ENCODE results near the gene LRFN2. TPM values are rescaled to one million over a fixed set of nuclear protein-coding genes. Genes with fewer than 3 reads are reported as not detected.

Gene LRFN2
- total and polyA plus RNA-seq, 2 donors from 2014 or later: not detected

DNA sequence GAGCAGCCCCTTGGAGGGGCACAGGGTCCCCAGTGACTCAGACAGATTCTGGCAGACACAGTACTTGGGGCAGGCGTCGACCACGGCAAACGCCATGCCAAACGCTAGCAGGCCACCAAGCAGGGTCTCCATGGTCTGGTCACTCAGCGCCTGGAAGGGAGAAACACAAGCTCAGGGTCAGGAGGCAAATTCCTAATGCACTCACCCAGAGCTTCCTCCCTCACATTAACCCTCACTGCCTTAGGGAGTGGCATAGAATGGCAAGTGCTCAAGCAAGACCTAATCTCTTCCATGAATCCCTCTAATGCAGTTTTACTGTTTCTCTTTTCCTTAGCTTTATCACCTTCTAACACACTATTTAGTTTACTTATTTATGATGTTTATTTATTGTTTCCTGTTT lies 154.2 kb downstream of the LRFN2 start:
- Histone ChIP-seq H3K9me3 (ENCODE audit: control insufficient read depth in 2 of 3, insufficient read depth in 1 of 3, low read length in 3 of 3) (no peaks in the 10 kb centered on the region), H3K4me3 (ENCODE audit: low read length in 3 of 3) (no peak overlapping the region), H3K36me3 (ENCODE audit: control insufficient read depth in 2 of 3, insufficient read depth in 3 of 3, low read length in 3 of 3) (no peaks in the 10 kb centered on the region), H3K27ac (ENCODE audit: low read depth in 2 of 2, low read length in 2 of 2) (no peak overlapping the region), H3K9ac (ENCODE audit: low read length in 3 of 3) (no peak overlapping the region), H3K27me3 (ENCODE audit: control insufficient read depth, insufficient read depth, low read length) (no peaks in the 10 kb centered on the region), H3K4me1 (ENCODE audit: control insufficient read depth in 2 of 3, insufficient read depth in 2 of 3, low read depth in 1 of 3, low read length in 3 of 3) (no peaks in the 10 kb centered on the region)
- TF ChIP-seq, protein P1, sequence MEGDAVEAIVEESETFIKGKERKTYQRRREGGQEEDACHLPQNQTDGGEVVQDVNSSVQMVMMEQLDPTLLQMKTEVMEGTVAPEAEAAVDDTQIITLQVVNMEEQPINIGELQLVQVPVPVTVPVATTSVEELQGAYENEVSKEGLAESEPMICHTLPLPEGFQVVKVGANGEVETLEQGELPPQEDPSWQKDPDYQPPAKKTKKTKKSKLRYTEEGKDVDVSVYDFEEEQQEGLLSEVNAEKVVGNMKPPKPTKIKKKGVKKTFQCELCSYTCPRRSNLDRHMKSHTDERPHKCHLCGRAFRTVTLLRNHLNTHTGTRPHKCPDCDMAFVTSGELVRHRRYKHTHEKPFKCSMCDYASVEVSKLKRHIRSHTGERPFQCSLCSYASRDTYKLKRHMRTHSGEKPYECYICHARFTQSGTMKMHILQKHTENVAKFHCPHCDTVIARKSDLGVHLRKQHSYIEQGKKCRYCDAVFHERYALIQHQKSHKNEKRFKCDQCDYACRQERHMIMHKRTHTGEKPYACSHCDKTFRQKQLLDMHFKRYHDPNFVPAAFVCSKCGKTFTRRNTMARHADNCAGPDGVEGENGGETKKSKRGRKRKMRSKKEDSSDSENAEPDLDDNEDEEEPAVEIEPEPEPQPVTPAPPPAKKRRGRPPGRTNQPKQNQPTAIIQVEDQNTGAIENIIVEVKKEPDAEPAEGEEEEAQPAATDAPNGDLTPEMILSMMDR (IDR thresholded peaks at IDR 0.05; ENCODE audit: borderline replicate concordance, extremely low read depth, insufficient read depth): no peak
- intact Hi-C loops (cut with DNase I): no loop called here
- DNase-seq (peak in 3 of 5 donors; percentile 37 to 72 (median 58)), FAIRE-seq (no peak)

DNA sequence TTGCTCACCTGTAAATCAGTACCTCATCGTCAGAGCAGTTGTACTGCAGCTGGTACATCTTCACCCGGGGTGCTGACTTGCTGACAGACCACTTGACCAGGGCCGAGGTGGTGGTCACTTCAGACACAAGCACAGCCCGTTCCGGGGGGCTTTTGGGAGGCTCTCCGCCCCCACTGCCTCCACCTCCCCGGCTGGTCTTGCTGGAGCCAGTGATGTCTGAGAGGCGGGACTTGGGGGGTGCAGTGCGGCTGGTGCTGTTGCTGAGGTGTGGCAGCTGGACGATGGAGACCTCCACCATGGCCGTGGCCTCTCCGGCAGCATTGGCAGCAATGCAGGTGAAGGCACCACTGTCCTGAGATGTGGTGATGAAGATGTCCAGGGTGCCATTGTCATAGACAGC lies 155.5 kb downstream of the LRFN2 start:
- Histone ChIP-seq H3K9ac (ENCODE audit: low read length in 3 of 3) (no peak overlapping the region), H3K4me1 (ENCODE audit: control insufficient read depth in 2 of 3, insufficient read depth in 2 of 3, low read depth in 1 of 3, low read length in 3 of 3) (no peaks in the 10 kb centered on the region), H3K9me3 (ENCODE audit: control insufficient read depth in 2 of 3, insufficient read depth in 1 of 3, low read length in 3 of 3) (no peaks in the 10 kb centered on the region), H3K27me3 (ENCODE audit: control insufficient read depth, insufficient read depth, low read length) (no peaks in the 10 kb centered on the region), H3K4me3 (ENCODE audit: low read length in 3 of 3) (no peak overlapping the region), H3K36me3 (ENCODE audit: control insufficient read depth in 2 of 3, insufficient read depth in 3 of 3, low read length in 3 of 3) (no peaks in the 10 kb centered on the region), H3K27ac (ENCODE audit: low read depth in 2 of 2, low read length in 2 of 2) (no peak overlapping the region)
- TF ChIP-seq, protein P1 (IDR thresholded peaks at IDR 0.05; ENCODE audit: borderline replicate concordance, extremely low read depth, insufficient read depth): no peak
- intact Hi-C loops (cut with DNase I): no loop called here
- no peak for DNase-seq
- no peak for FAIRE-seq

DNA sequence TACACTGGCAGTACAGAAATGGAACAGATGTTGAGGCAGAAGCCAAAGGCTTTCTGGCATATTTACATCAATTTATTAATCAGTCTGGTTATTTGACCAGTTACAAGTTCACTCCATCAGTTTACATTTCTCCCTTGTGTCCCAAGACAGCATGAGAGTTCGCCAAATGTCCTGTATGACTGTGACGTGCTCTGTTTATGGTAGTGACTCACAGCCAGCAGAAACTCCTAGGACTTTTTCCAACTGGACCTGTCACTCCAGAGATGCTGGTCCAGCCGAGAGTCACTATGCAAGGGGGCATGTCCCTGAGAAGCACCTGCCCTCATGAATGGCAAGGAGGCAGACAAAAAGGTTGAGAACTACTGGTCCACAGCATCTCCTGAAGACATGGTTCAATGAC lies 160.0 kb downstream of the LRFN2 start:
- H3K27me3 ChIP-seq (ENCODE audit: control insufficient read depth, insufficient read depth, low read length): no peaks in the 10 kb centered on the region
- H3K4me3 ChIP-seq (ENCODE audit: low read length in 3 of 3): no peak overlapping the region
- no peaks in the 10 kb centered on the region for H3K9me3 ChIP-seq (ENCODE audit: control insufficient read depth in 2 of 3, insufficient read depth in 1 of 3, low read length in 3 of 3)
- no peak overlapping the region for H3K27ac ChIP-seq (ENCODE audit: low read depth in 2 of 2, low read length in 2 of 2)
- no peak overlapping the region for H3K9ac ChIP-seq (ENCODE audit: low read length in 3 of 3)
- H3K4me1 ChIP-seq (ENCODE audit: control insufficient read depth in 2 of 3, insufficient read depth in 2 of 3, low read depth in 1 of 3, low read length in 3 of 3): no peaks in the 10 kb centered on the region
- TF ChIP-seq, protein P1 (IDR thresholded peaks at IDR 0.05; ENCODE audit: borderline replicate concordance, extremely low read depth, insufficient read depth): no peak
- DNase-seq (no peak), FAIRE-seq (no peak)
- intact Hi-C loops (cut with DNase I): no loop called here
- no peaks in the 10 kb centered on the region for H3K36me3 ChIP-seq (ENCODE audit: control insufficient read depth in 2 of 3, insufficient read depth in 3 of 3, low read length in 3 of 3)

Data from kidney (tissue), 14 donors.